ENCODE measurements around the gene CHAD.

- TF ChIP-seq, protein P1, sequence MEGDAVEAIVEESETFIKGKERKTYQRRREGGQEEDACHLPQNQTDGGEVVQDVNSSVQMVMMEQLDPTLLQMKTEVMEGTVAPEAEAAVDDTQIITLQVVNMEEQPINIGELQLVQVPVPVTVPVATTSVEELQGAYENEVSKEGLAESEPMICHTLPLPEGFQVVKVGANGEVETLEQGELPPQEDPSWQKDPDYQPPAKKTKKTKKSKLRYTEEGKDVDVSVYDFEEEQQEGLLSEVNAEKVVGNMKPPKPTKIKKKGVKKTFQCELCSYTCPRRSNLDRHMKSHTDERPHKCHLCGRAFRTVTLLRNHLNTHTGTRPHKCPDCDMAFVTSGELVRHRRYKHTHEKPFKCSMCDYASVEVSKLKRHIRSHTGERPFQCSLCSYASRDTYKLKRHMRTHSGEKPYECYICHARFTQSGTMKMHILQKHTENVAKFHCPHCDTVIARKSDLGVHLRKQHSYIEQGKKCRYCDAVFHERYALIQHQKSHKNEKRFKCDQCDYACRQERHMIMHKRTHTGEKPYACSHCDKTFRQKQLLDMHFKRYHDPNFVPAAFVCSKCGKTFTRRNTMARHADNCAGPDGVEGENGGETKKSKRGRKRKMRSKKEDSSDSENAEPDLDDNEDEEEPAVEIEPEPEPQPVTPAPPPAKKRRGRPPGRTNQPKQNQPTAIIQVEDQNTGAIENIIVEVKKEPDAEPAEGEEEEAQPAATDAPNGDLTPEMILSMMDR (IDR thresholded peaks at IDR 0.05), result no peak
- TF ChIP-seq POLR2A (IDR thresholded peaks at IDR 0.05), result no peak
- TF ChIP-seq POLR2AphosphoS5 (IDR thresholded peaks at IDR 0.05), result no peak
- TF ChIP-seq EP300 (IDR thresholded peaks at IDR 0.05), result no peak
Observed at GRCh38 chr17:50470426-50470825, 1.7 kb upstream of the CHAD start.
